Measurements from ENCODE around the gene CYBC1. TPM values are rescaled to one million over a fixed set of nuclear protein-coding genes. Genes with fewer than 3 reads are reported as not detected.
"Not testable (repeated sequence)": the region's sequence is repeated elsewhere in the genome, so short reads cannot be mapped to it uniquely, and the experiment has no call there.

CYBC1 gene
- total and polyA plus RNA-seq, 11 donors: 17.3 to 82.1 (median 25.4) TPM

GRCh38 chr17:82458179-82458884 is 7.8 kb upstream of the CYBC1 start, which contains the start of gene NARF:
Gene NARF, plus strand, starts transcription at chr17:82458741. Its CDS starts 63 bp downstream, at chr17:82458804.
- H3K27ac ChIP-seq: peak within 1 kb of the TSS; percentile 98 to 100 (median 100)
- H3K4me3 ChIP-seq: peak within 1 kb of the TSS; percentile 67 to 98 (median 92)
- peak; percentile 99 to 100 (median 99) for ATAC-seq
- H3K36me3 ChIP-seq: peaks cover 0 to 36% (median 34%) of the 10 kb centered on the region in 9 donors
- intact Hi-C loops (cut with DNase I): loop anchor here in 2 of 10 donors (1.0 to 5.0 kb wide), 2 partner anchors 8 to 39 kb away; partner anchors contain the start of gene CYBC1 (in 1 of the 2)
- TF ChIP-seq POLR2A (IDR thresholded peaks at IDR 0.05) (peak; percentile 28 to 97), CTCF (IDR thresholded peaks at IDR 0.05) (no peak)
- peaks cover 3 to 40% (median 29%) of the 10 kb centered on the region in 12 donors for H3K4me1 ChIP-seq
- 0 to 1% (median 0%) methylated on average over 13 to 85 of the region's 85 CpGs for WGBS, 4 donors
- peak; percentile 97 to 99 (median 98) for DNase-seq
- no peaks in the 10 kb centered on the region for H3K9me3 ChIP-seq
- no peaks in the 10 kb centered on the region for H3K27me3 ChIP-seq

GRCh38 chr17:82457929-82458178 is 7.3 kb upstream of the CYBC1 start:
- H3K27ac ChIP-seq: peak overlapping the region; percentile 98 to 100 (median 100)
- 0 to 2% (median 1%) methylated on average over 6 to 8 of the region's 8 CpGs for WGBS, 4 donors

GRCh38 chr17:82457073-82457928 is 6.7 kb upstream of the CYBC1 start:
- intact Hi-C loops (cut with DNase I): loop anchor here in 1 of 10 donors (5.0 kb wide), 1 partner anchor 40 kb away; no protein-coding TSS in a partner anchor

More at GRCh38 chr17:82457929-82458178, 7.3 kb upstream of the CYBC1 start:
- Histone ChIP-seq H3K4me3 (peak overlapping the region; percentile 67 to 98 (median 92)), H3K9me3 (no peaks in the 10 kb centered on the region), H3K27me3 (no peaks in the 10 kb centered on the region), H3K36me3 (peaks cover 0 to 31% (median 29%) of the 10 kb centered on the region in 9 donors), H3K4me1 (peaks cover 3 to 39% (median 28%) of the 10 kb centered on the region in 12 donors)
- ATAC-seq (no peak), DNase-seq (no peak)
- TF ChIP-seq POLR2A (IDR thresholded peaks at IDR 0.05) (no peak), CTCF (IDR thresholded peaks at IDR 0.05) (no peak)
- intact Hi-C loops (cut with DNase I): loop anchor here in 2 of 10 donors (1.0 to 5.0 kb wide), 2 partner anchors 8 to 39 kb away; partner anchors contain the start of gene CYBC1 (in 1 of the 2)

GRCh38 chr17:82453706-82454105 is 3.2 kb upstream of the CYBC1 start:
- not testable (repeated sequence) for H3K27ac ChIP-seq, H3K4me3 ChIP-seq, H3K9me3 ChIP-seq, DNase-seq, H3K36me3 ChIP-seq, H3K27me3 ChIP-seq, ATAC-seq
- 94 to 98% (median 97%) methylated on average over 9 to 21 of the region's 21 CpGs for WGBS, 4 donors
- intact Hi-C loops (cut with DNase I): loop anchor here in 1 of 10 donors (5.0 kb wide), 1 partner anchor 36 kb away; the partner anchor contains the start of genes HEXD and OGFOD3
- peaks cover 8 to 51% (median 36%) of the 10 kb centered on the region in 12 donors for H3K4me1 ChIP-seq

More at GRCh38 chr17:82457073-82457928, 6.7 kb upstream of the CYBC1 start:
- ATAC-seq (no peak), DNase-seq (peak in 2 of 5 donors; percentile 61 to 62)
- Histone ChIP-seq H3K9me3 (no peaks in the 10 kb centered on the region), H3K4me1 (peaks cover 3 to 38% (median 28%) of the 10 kb centered on the region in 12 donors), H3K36me3 (peaks cover 0 to 26% (median 24%) of the 10 kb centered on the region in 9 donors), H3K27me3 (no peaks in the 10 kb centered on the region), H3K27ac (peak overlapping the region; percentile 98 to 100 (median 100)), H3K4me3 (peak overlapping the region in 11 of 12 donors; percentile 67 to 98 (median 93))
- WGBS, 4 donors: 37 to 66% (median 56%) methylated on average over 9 to 10 of the region's 10 CpGs
- no peak for TF ChIP-seq POLR2A (IDR thresholded peaks at IDR 0.05)

GRCh38 chr17:82453151-82453550 is 2.6 kb upstream of the CYBC1 start:
- WGBS, 4 donors: 77 to 91% (median 81%) methylated on average over 7 of the region's 7 CpGs
- not testable (repeated sequence) for H3K9me3 ChIP-seq, DNase-seq, H3K36me3 ChIP-seq, ATAC-seq, H3K4me3 ChIP-seq, H3K27ac ChIP-seq, H3K27me3 ChIP-seq
- intact Hi-C loops (cut with DNase I): loop anchor here in 1 of 10 donors (5.0 kb wide), 1 partner anchor 36 kb away; the partner anchor contains the start of genes HEXD and OGFOD3
- H3K4me1 ChIP-seq: peaks cover 8 to 52% (median 36%) of the 10 kb centered on the region in 12 donors

All from heart left ventricle (tissue), 16 donors.